Natural killer cell (primary cell): Measurements from ENCODE around the gene EREG. TPM values are rescaled to one million over a fixed set of nuclear protein-coding genes. Genes with fewer than 3 reads are reported as not detected.

Experiments
- ATAC-seq, 3 donors: fragments of 150-1000 bp in 2 of 3; fragments of 200-7000 bp in 1 of 3; cut with Tn5 transposase; 1 replicate in 1 of 3; 2 replicates in 2 of 3; pipeline ENCODE4 v1.10.0; 2021; ENCODE audit warnings: mild to moderate bottlenecking in 2 of 3, moderate library complexity in 2 of 3
- DNase-seq, 2 donors: peaks; one replicate each; pipeline versions ENCODE4 v3.0.0 to v3.0.0-alpha.2; 2013 to 2021; ENCODE audit warnings: mixed read lengths in 1 of 2
- H3K27ac ChIP-seq: one replicate; pipeline ENCODE4 v1.5.1; 2013; ENCODE audit warnings: mild to moderate bottlenecking, low read length
- H3K27me3 ChIP-seq: one replicate; pipeline ENCODE4 v1.6.1; 2013; ENCODE audit warnings: low read length; ENCODE audit not compliant: control insufficient read depth, insufficient read depth
- H3K36me3 ChIP-seq: one replicate; pipeline ENCODE4 v1.6.1; 2013; ENCODE audit warnings: low read length; ENCODE audit not compliant: control insufficient read depth, insufficient read depth
- H3K4me1 ChIP-seq: one replicate; pipeline ENCODE4 v1.6.1; 2013; ENCODE audit warnings: low read length; ENCODE audit not compliant: control insufficient read depth, insufficient read depth
- H3K4me3 ChIP-seq: one replicate; pipeline ENCODE4 v1.5.1; 2013; ENCODE audit warnings: low read length
- H3K9me3 ChIP-seq: one replicate; pipeline ENCODE4 v1.6.1; 2013; ENCODE audit warnings: low read length; ENCODE audit not compliant: control insufficient read depth, insufficient read depth
- H3K27ac Mint-ChIP-seq, 2 donors: one replicate each; pipeline ENCODE4 v1.8.0; 2022; ENCODE audit warnings: mild to moderate bottlenecking in 2 of 2, mixed read lengths in 2 of 2, moderate library complexity in 1 of 2
- H3K27me3 Mint-ChIP-seq, 2 donors: one replicate each; pipeline ENCODE4 v1.8.0; 2022; ENCODE audit warnings: low read depth in 2 of 2, mixed read lengths in 2 of 2
- H3K36me3 Mint-ChIP-seq: one replicate; pipeline ENCODE4 v1.8.0; 2022; ENCODE audit warnings: mixed read lengths
- H3K4me1 Mint-ChIP-seq, 2 donors: one replicate each; pipeline ENCODE4 v1.8.0; 2022; ENCODE audit warnings: mixed read lengths in 2 of 2
- H3K4me3 Mint-ChIP-seq: one replicate; pipeline ENCODE4 v1.8.0; 2022; ENCODE audit warnings: mild to moderate bottlenecking, moderate library complexity, mixed read lengths
- H3K9me3 Mint-ChIP-seq, 2 donors: one replicate each; pipeline ENCODE4 v1.8.0; 2022; ENCODE audit warnings: mixed read lengths in 2 of 2
- CTCF ChIP-seq: fragments of 200-600 bp; IDR thresholded peaks from one replicate; pipeline ENCODE4 v1.8.0; 2022; ENCODE audit warnings: antibody characterized with exemption
- WGBS: methylation state at CpG from one replicate; pipeline ENCODE4 v1.1.7; 2013; ENCODE audit warnings: missing lambda C conversion rate; ENCODE audit not compliant: insufficient coverage; 5-methylcytosine and 5-hydroxymethylcytosine counted together
- intact Hi-C: fragments of 100-400 bp; cut with micrococcal nuclease; formaldehyde crosslinking; loops from one replicate; pipeline ENCODE4 v1.14.2; 2022
- total RNA-seq, 4 donors: library from RNA; stranded (reverse); fragments of 120-200 nt in 1 of 4; gene quantifications; one replicate each; pipeline versions ENCODE4 v1.2.3 to v1.2.4, GENCODE V29; 2013 to 2022

EREG gene
- total RNA-seq, 3 donors from 2014 or later (not counting 1 experiment from before 2014, with no cell fraction given) = 2.3 to 23.3 (median 6.4) TPM

DNA sequence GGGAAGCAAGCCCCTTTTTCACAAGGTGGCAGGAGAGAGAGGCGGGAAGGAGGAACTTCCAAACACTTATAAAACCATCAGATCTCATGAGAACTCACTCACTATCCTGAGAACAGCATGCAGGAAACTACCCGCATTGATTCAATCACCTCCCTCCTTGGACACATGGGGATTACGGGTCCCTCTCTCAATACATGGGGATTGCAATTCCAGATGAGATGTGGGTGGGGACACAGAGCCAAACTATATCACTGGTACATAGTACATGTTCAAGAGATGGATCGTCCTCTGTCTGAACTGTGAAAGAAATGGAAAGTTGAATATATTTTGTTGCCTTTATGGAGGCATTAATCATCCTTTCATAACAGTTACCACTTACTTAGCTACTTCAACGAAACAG is 12.8 kb downstream of the EREG start:
- no peak overlapping the region for H3K4me3 Mint-ChIP-seq
- WGBS = 64% methylated on average over 2 of the region's 5 CpGs
- no peak for ATAC-seq

GRCh38 chr4:74378573-74378972 is 13.6 kb downstream of the EREG start:
- H3K27ac Mint-ChIP-seq = no peak overlapping the region
- H3K27me3 Mint-ChIP-seq = peaks cover 2% of the 10 kb centered on the region in 2 donors
- no peak overlapping the region for H3K4me3 Mint-ChIP-seq
- H3K4me1 ChIP-seq = no peaks in the 10 kb centered on the region
- no peak overlapping the region for H3K4me3 ChIP-seq
- ATAC-seq (no peak), DNase-seq (no peak)
- TF ChIP-seq CTCF = no peak
- intact Hi-C loops = no loop called here
- H3K4me1 Mint-ChIP-seq = no peaks in the 10 kb centered on the region
- no peaks in the 10 kb centered on the region for H3K9me3 ChIP-seq
- no peak overlapping the region for H3K27ac ChIP-seq
- H3K9me3 Mint-ChIP-seq = no peaks in the 10 kb centered on the region
- H3K27me3 ChIP-seq = peaks cover 2% of the 10 kb centered on the region
- H3K36me3 Mint-ChIP-seq = no peaks in the 10 kb centered on the region
- H3K36me3 ChIP-seq = no peaks in the 10 kb centered on the region

More for the DNA sequence above, 12.8 kb downstream of the EREG start:
- Histone ChIP-seq H3K4me1 (no peaks in the 10 kb centered on the region), H3K27me3 (peaks cover 2% of the 10 kb centered on the region), H3K27ac (no peak overlapping the region), H3K36me3 (no peaks in the 10 kb centered on the region), H3K9me3 (no peaks in the 10 kb centered on the region), H3K4me3 (no peak overlapping the region)
- no peaks in the 10 kb centered on the region for H3K9me3 Mint-ChIP-seq
- H3K27me3 Mint-ChIP-seq = peaks cover 0 to 2% of the 10 kb centered on the region in 2 donors
- no peaks in the 10 kb centered on the region for H3K4me1 Mint-ChIP-seq
- intact Hi-C loops = loop anchor here (1.0 to 2.0 kb wide), 4 partner anchors 68 to 297 kb away; partner anchors contain the start of gene AREG
- H3K27ac Mint-ChIP-seq = no peak overlapping the region
- TF ChIP-seq CTCF = no peak
- no peak for DNase-seq
- no peaks in the 10 kb centered on the region for H3K36me3 Mint-ChIP-seq

DNA sequence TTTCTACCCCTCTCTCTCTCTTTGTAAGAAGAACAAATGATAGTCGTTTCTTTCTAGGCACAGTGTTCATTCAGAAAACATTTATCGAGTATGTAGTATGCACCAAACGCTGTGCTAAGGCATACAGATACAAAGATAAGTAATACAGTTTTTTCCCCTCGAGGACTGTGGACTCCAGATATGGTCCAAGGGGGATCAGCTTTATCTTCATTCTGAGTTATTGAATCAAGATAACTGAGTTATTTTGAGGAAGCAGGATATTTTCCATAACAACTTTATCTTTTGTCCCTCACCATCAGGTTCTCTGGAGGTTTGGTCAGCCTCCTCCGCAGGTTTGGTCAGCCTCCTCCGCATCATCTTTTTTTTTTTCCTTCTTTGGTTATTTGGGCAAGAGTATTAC is 15.0 kb downstream of the EREG start:
- no peak overlapping the region for H3K4me3 ChIP-seq
- DNase-seq = no peak
- H3K9me3 Mint-ChIP-seq = no peaks in the 10 kb centered on the region
- TF ChIP-seq CTCF = no peak
- peaks cover 2 to 10% of the 10 kb centered on the region in 2 donors for H3K27me3 Mint-ChIP-seq
- H3K9me3 ChIP-seq = no peaks in the 10 kb centered on the region
- ATAC-seq = no peak
- no peak overlapping the region for H3K27ac ChIP-seq
- H3K4me1 ChIP-seq = no peaks in the 10 kb centered on the region
- intact Hi-C loops = no loop called here
- no peaks in the 10 kb centered on the region for H3K36me3 Mint-ChIP-seq
- 82% methylated on average over 2 of the region's 6 CpGs for WGBS
- no peaks in the 10 kb centered on the region for H3K4me1 Mint-ChIP-seq
- no peaks in the 10 kb centered on the region for H3K36me3 ChIP-seq
- no peak overlapping the region for H3K4me3 Mint-ChIP-seq
- peaks cover 2% of the 10 kb centered on the region for H3K27me3 ChIP-seq
- no peak overlapping the region for H3K27ac Mint-ChIP-seq

DNA sequence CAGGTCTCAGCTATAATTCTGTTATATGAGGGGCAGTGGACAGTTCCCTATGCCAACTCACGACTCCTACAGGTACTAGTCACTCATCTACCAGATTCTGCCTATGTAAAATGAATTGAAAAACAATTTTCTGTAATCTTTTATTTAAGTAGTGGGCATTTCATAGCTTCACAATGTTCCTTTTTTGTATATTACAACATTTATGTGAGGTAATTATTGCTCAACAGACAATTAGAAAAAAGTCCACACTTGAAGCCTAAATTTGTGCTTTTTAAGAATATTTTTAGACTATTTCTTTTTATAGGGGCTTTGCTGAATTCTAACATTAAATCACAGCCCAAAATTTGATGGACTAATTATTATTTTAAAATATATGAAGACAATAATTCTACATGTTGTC is 20.4 kb downstream of the EREG start:
- Histone ChIP-seq H3K27me3 (peaks cover 4% of the 10 kb centered on the region), H3K4me3 (no peak overlapping the region), H3K4me1 (no peaks in the 10 kb centered on the region), H3K36me3 (no peaks in the 10 kb centered on the region), H3K27ac (no peak overlapping the region), H3K9me3 (no peaks in the 10 kb centered on the region)
- no CpG with 5 or more reads among the region's 1 CpG for WGBS
- Mint-ChIP-seq H3K9me3 (no peaks in the 10 kb centered on the region), H3K4me3 (no peak overlapping the region), H3K4me1 (no peaks in the 10 kb centered on the region), H3K36me3 (no peaks in the 10 kb centered on the region), H3K27me3 (peaks cover 6 to 21% of the 10 kb centered on the region in 2 donors), H3K27ac (no peak overlapping the region)
- no peak for DNase-seq
- ATAC-seq = no peak
- intact Hi-C loops = no loop called here
- no peak for TF ChIP-seq CTCF
